ENCODE measurements around the gene MED12L.

The MED12L gene

GRCh38 chr3:151198849-151199248, 113.4 kb downstream of the MED12L start:
- DNase-seq (ENCODE audit: low read depth, low spot score): no peak
- no peak overlapping the region for H3K4me3 ChIP-seq (ENCODE audit: low read depth, low read length)
- ChIA-PET CTCF (interaction anchor here (0.7 to 1.8 kb wide), 2 partner anchors 29 to 31 kb away, joined by 3 to 5 read pairs; no protein-coding TSS in a partner anchor), POLR2A (no interaction called here)
- no peak for TF ChIP-seq CTCF (IDR thresholded peaks at IDR 0.05; ENCODE audit: insufficient read depth, low read length, missing control alignments)

GRCh38 chr3:151199554-151200438, 114.3 kb downstream of the MED12L start:
- TF ChIP-seq CTCF (IDR thresholded peaks at IDR 0.05; ENCODE audit: insufficient read depth, low read length, missing control alignments): no peak
- H3K4me3 ChIP-seq (ENCODE audit: low read depth, low read length): no peak overlapping the region
- DNase-seq (ENCODE audit: low read depth, low spot score): no peak
- ChIA-PET POLR2A (no interaction called here), CTCF (interaction anchor here (1.6 to 1.8 kb wide), 2 partner anchors 11 to 20 kb away, joined by 4 to 6 read pairs; no protein-coding TSS in a partner anchor)

- no peak for TF ChIP-seq CTCF (IDR thresholded peaks at IDR 0.05; ENCODE audit: insufficient read depth, low read length, missing control alignments)
- no peak overlapping the region for H3K4me3 ChIP-seq (ENCODE audit: low read depth, low read length)
- DNase-seq (ENCODE audit: low read depth, low spot score): no peak
- ChIA-PET POLR2A (no interaction called here), CTCF (interaction anchor here (1.4 to 3.0 kb wide), 6 partner anchors 10 to 82 kb away, joined by 3 to 12 read pairs (median 4); no protein-coding TSS in a partner anchor)
These were observed 115.1 kb downstream of the MED12L start for GRCh38 chr3:151200586-151200985.

- no peak overlapping the region for H3K4me3 ChIP-seq (ENCODE audit: low read depth, low read length)
- ChIA-PET POLR2A (no interaction called here), CTCF (interaction anchor here (1.4 to 3.0 kb wide), 6 partner anchors 10 to 81 kb away, joined by 3 to 12 read pairs (median 4); no protein-coding TSS in a partner anchor)
- no peak for DNase-seq (ENCODE audit: low read depth, low spot score)
- no peak for TF ChIP-seq CTCF (IDR thresholded peaks at IDR 0.05; ENCODE audit: insufficient read depth, low read length, missing control alignments)
These were observed 115.7 kb downstream of the MED12L start for GRCh38 chr3:151201051-151201730.

- H3K4me3 ChIP-seq (ENCODE audit: low read depth, low read length): no peak within 1 kb of the TSS
- no peak for TF ChIP-seq CTCF (IDR thresholded peaks at IDR 0.05; ENCODE audit: insufficient read depth, low read length, missing control alignments)
- POLR2A ChIA-PET: no interaction called here
- DNase-seq (ENCODE audit: low read depth, low spot score): no peak
- CTCF ChIA-PET: interaction anchor here (1.6 to 3.0 kb wide), 2 partner anchors 24 to 35 kb away, joined by 11 to 12 read pairs; no protein-coding TSS in a partner anchor
These were observed 117.6 kb downstream of the MED12L start, which contains the start of gene GPR171 for GRCh38 chr3:151203051-151203420. TSS of gene GPR171 (minus strand) at chr3:151203216. CDS start at chr3:151199386, 3,830 bp downstream.

Data from AG04449 (cell line).